GM12874 (cell line): ENCODE data around the gene NEDD4L.

Source experiments
- TF ChIP-seq, protein P1 (sequence below): IDR thresholded peaks from 2 replicates; pipeline ENCODE4 v1.5.1; 2011; ENCODE audit warnings: low read depth, mild to moderate bottlenecking, control low read depth, low read length, moderate library complexity; ENCODE audit not compliant: insufficient read depth

The NEDD4L gene

GRCh38 chr18:58009166-58009565, 34.9 kb upstream of the NEDD4L start:
- TF ChIP-seq, protein P1, sequence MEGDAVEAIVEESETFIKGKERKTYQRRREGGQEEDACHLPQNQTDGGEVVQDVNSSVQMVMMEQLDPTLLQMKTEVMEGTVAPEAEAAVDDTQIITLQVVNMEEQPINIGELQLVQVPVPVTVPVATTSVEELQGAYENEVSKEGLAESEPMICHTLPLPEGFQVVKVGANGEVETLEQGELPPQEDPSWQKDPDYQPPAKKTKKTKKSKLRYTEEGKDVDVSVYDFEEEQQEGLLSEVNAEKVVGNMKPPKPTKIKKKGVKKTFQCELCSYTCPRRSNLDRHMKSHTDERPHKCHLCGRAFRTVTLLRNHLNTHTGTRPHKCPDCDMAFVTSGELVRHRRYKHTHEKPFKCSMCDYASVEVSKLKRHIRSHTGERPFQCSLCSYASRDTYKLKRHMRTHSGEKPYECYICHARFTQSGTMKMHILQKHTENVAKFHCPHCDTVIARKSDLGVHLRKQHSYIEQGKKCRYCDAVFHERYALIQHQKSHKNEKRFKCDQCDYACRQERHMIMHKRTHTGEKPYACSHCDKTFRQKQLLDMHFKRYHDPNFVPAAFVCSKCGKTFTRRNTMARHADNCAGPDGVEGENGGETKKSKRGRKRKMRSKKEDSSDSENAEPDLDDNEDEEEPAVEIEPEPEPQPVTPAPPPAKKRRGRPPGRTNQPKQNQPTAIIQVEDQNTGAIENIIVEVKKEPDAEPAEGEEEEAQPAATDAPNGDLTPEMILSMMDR = no peak

DNA sequence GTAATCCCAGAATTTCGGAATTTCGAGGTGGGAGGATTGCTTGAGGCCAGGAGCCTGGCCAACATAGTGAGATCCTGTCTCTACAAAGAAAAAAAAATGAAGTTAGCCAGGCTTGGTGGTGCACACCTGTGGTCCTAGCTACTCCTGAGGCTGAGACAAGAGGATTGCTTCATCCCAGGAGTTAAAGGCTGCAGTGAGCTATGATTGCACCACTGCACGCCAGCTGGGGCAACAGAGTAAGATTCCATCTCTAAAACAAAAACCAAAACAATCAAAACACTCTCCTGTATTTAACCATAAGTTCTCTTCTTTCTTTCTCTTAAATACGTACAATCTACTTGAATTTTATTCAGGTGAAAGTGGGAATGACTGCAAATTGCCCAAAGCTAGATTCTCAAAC, 33.8 kb upstream of the NEDD4L start:
- TF ChIP-seq, protein P1 = no peak

DNA sequence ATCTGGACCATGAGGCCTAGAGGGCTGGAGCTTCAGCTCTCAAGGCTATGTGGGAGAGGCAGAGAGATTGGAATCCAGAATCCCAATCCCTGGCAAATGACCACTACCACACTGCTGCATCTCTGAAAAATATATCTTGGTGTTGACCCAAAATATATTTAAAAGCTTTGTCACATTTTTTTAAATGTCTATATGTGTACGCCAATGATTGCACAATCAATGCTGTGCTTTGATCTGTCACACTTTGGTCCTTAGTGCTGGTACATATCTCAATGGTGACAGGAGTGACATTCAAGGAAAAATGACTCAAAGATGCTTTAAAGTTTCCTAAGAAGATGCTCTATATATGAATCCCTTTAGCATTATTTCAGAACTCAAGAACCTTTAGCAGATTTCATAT, 31.7 kb upstream of the NEDD4L start:
- TF ChIP-seq, protein P1 = no peak

DNA sequence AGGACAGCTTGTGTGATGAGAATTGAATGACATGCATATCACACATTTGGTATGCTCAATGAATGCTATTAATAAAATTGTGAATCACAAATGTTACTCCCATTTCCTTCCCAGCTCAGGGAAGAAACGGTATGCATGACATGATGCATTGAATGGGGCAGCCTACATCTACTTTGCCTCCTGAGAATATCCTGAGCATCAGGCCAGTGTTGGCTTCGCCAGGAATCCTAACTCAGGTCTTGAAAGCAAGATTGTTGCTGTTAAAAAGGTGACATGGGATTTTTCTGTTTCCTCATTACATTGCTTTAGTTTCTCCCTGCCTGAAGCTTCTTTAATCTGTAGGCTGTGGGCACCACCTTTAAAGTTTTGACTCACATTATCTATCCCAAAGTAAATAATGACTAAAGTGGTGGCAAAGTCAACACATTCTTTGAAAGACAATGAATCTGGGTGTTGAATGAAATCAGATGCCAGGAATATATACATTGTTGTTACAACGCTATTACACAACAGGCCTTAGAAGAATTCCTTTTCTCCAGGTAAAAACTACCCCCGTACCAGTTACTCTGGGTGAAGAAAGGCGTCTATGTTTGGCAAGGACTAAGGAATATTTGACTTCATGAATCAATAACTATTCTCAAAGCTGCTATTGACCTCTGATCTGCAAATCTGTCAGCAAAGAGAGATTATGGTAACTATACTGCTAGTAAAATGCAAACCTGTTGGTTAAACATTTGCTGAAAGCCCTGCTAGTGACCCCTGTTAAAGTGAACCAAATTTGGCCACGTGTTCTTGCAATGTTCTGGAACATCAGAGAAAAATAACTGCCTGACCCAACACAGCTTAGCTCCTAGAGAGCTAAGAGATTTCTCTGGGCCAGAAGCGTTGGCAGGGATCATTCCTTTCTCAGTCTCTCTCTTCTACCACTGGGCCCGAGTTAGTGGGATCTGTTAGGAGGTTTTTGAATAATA, 30.5 kb upstream of the NEDD4L start:
- TF ChIP-seq, protein P1 = no peak

GRCh38 chr18:58015065-58015780, 28.8 kb upstream of the NEDD4L start:
- TF ChIP-seq, protein P1 = no peak

DNA sequence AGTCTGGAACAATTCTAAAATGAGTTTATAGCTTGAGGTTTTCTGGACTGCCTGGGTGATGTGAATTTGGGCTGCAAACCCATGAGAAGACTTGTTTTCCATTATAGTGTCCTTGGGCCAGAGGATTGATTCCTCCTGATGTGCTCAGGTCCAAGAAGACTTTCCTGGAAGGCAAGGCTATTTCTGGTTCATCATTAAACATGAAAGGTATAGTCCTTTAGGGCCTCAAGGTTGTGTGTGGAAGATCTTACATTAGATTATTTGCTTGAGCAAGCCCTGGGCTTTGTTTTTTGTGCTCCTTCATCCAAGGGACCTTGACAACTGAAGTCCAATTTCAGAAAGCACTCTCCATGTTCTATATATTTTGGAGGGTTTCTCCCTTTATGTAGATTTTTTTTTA, 26.8 kb upstream of the NEDD4L start:
- TF ChIP-seq, protein P1 = no peak

- TF ChIP-seq, protein P1 = no peak
Observed at GRCh38 chr18:58020567-58021107, 23.4 kb upstream of the NEDD4L start.
